KMS-11 (cell line): Measurements from ENCODE around the gene TRIM71.

Source experiments
- H2AFZ ChIP-seq: fragments of 200-600 bp; sonication (generic); 2 replicates; pipeline ENCODE4 v1.6.1; 2016; ENCODE audit warnings: antibody characterized with exemption, mixed run types, low read depth
- H3K27ac ChIP-seq: fragments of 200-600 bp; sonication (generic); 2 replicates; pipeline ENCODE4 v1.6.1; 2016; ENCODE audit warnings: mild to moderate bottlenecking, mixed run types
- H3K27me3 ChIP-seq: fragments of 200-600 bp; sonication (generic); 2 replicates; pipeline ENCODE4 v1.6.1; 2017; ENCODE audit warnings: mild to moderate bottlenecking, low read depth, mixed run types, moderate library complexity; ENCODE audit not compliant: insufficient read depth
- H3K36me3 ChIP-seq: fragments of 200-600 bp; sonication (generic); 2 replicates; pipeline ENCODE4 v1.6.1; 2017; ENCODE audit warnings: mild to moderate bottlenecking, mixed run types; ENCODE audit not compliant: insufficient read depth
- H3K4me1 ChIP-seq: fragments of 200-600 bp; sonication (generic); 2 replicates; pipeline ENCODE4 v1.6.1; 2016; ENCODE audit warnings: mild to moderate bottlenecking, low read depth, mixed run types; ENCODE audit not compliant: poor library complexity, severe bottlenecking
- H3K4me2 ChIP-seq: fragments of 200-600 bp; sonication (generic); 2 replicates; pipeline ENCODE4 v1.7.0; 2016; ENCODE audit warnings: mild to moderate bottlenecking, mixed run types
- H3K4me3 ChIP-seq: fragments of 200-600 bp; sonication (generic); IDR thresholded peaks from 2 replicates; pipeline ENCODE4 v1.6.1; 2017; ENCODE audit warnings: low read depth, low read length, mixed read lengths; ENCODE audit not compliant: insufficient read depth
- H3K79me2 ChIP-seq: fragments of 200-600 bp; sonication (generic); 2 replicates; pipeline ENCODE4 v1.6.1; 2016; ENCODE audit warnings: low read depth, mixed run types; ENCODE audit not compliant: insufficient read depth
- H3K9ac ChIP-seq: fragments of 200-600 bp; sonication (generic); 2 replicates; pipeline ENCODE4 v1.6.1; 2016; ENCODE audit warnings: mild to moderate bottlenecking, mixed run types
- H4K20me1 ChIP-seq: fragments of 200-600 bp; sonication (generic); 2 replicates; pipeline ENCODE4 v1.6.1; 2016; ENCODE audit warnings: mild to moderate bottlenecking, mixed run types; ENCODE audit not compliant: insufficient read depth
- TF ChIP-seq, protein P1 (sequence below): fragments of 200-600 bp; sonication (generic); conservative IDR thresholded peaks from 2 replicates; pipeline ENCODE4 v1.6.1; 2017; ENCODE audit warnings: low read depth, mild to moderate bottlenecking, antibody characterized with exemption, low read length, moderate library complexity, mixed read lengths

Gene TRIM71

DNA sequence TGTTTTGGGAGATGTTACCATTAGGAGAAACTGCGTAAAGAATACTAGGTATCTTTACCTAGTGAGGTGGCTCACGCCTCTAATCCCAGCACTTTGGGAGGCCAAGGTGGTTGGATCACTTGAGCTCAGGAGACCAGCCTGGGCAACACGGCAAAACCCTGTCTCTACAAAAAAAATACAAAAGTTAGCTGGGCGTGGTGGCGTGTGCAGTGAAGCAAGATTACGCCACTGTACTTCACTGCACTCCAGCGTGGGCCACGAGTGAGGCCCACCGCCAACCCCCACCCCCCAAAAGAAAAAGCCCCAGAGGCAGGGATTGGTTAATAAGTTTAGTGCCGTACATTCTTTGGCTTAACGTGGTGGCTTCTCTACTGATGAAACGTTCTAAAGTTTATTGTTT is 23.5 kb downstream of the TRIM71 start:
- no peak overlapping the region for H3K27ac ChIP-seq
- H3K9ac ChIP-seq, result no peak overlapping the region

DNA sequence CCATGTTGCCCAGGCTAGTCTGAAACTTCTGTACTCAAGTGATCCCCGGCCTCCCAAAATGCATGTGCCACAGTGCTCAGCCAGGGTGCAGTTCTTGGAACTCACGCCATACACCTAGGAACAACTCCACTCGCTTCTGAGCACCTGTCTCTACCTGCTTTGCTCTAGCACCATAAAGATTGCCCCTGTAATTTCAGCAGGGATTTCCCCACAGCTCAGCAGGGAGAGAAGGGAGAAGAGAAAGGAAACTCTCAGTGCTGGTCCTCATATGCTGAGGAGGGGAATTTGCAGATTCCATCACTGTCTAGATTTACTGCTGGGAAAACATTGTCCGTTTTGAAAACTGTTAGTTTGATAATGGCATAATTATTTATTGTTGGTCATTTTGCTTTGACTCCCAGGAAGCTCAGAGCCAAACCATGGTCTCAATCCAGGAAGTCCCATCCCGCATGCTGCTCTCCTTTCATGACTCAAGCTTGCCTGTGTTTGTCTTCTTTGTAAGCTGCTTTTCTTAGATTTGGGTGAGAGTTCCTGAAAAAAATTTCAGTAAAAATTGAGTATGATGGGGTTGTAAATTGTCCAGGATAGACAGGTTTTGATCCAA is 24.2 kb downstream of the TRIM71 start:
- H3K27ac ChIP-seq, result no peak overlapping the region
- H3K27me3 ChIP-seq, result no peaks in the 10 kb centered on the region
- H3K4me1 ChIP-seq, result no peaks in the 10 kb centered on the region
- H4K20me1 ChIP-seq, result no peaks in the 10 kb centered on the region
- H3K79me2 ChIP-seq, result no peaks in the 10 kb centered on the region
- H3K4me3 ChIP-seq, result no peak overlapping the region
- H3K36me3 ChIP-seq, result no peaks in the 10 kb centered on the region
- TF ChIP-seq, protein P1, sequence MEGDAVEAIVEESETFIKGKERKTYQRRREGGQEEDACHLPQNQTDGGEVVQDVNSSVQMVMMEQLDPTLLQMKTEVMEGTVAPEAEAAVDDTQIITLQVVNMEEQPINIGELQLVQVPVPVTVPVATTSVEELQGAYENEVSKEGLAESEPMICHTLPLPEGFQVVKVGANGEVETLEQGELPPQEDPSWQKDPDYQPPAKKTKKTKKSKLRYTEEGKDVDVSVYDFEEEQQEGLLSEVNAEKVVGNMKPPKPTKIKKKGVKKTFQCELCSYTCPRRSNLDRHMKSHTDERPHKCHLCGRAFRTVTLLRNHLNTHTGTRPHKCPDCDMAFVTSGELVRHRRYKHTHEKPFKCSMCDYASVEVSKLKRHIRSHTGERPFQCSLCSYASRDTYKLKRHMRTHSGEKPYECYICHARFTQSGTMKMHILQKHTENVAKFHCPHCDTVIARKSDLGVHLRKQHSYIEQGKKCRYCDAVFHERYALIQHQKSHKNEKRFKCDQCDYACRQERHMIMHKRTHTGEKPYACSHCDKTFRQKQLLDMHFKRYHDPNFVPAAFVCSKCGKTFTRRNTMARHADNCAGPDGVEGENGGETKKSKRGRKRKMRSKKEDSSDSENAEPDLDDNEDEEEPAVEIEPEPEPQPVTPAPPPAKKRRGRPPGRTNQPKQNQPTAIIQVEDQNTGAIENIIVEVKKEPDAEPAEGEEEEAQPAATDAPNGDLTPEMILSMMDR, result no peak
- H2AFZ ChIP-seq, result no peak overlapping the region
- no peak overlapping the region for H3K9ac ChIP-seq
- no peak overlapping the region for H3K4me2 ChIP-seq

More for the DNA sequence above, 23.5 kb downstream of the TRIM71 start:
- Histone ChIP-seq H3K79me2 (no peaks in the 10 kb centered on the region), H3K36me3 (no peaks in the 10 kb centered on the region), H2AFZ (no peak overlapping the region), H3K4me1 (no peaks in the 10 kb centered on the region), H3K4me3 (no peak overlapping the region), H4K20me1 (no peaks in the 10 kb centered on the region), H3K27me3 (no peaks in the 10 kb centered on the region), H3K4me2 (no peak overlapping the region)
- TF ChIP-seq, protein P1, result no peak

DNA sequence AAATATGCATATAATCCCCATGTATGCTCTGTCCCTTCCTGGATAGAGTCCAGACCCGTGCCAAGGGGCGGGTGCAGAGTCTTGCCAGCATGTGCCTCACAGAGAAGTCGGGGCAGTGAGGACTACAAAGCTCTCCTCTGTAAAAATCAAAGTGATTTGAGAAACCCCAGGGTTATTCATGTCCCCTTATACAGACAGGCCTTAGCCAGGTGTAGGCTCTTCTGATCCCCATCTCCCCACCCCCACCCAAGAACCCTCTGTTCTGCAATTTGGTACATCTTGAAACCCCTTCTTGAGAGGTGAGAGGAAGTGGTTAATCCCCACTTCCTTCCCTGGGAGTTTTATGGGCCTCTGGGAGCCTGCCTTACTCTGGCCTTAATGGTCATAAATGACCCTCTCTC is 24.7 kb downstream of the TRIM71 start:
- Histone ChIP-seq H3K79me2 (no peaks in the 10 kb centered on the region), H3K9ac (no peak overlapping the region), H3K4me3 (no peak overlapping the region), H3K27me3 (no peaks in the 10 kb centered on the region), H3K4me1 (no peaks in the 10 kb centered on the region), H2AFZ (no peak overlapping the region), H3K4me2 (no peak overlapping the region), H3K36me3 (no peaks in the 10 kb centered on the region), H4K20me1 (no peaks in the 10 kb centered on the region), H3K27ac (no peak overlapping the region)
- TF ChIP-seq, protein P1, result no peak

DNA sequence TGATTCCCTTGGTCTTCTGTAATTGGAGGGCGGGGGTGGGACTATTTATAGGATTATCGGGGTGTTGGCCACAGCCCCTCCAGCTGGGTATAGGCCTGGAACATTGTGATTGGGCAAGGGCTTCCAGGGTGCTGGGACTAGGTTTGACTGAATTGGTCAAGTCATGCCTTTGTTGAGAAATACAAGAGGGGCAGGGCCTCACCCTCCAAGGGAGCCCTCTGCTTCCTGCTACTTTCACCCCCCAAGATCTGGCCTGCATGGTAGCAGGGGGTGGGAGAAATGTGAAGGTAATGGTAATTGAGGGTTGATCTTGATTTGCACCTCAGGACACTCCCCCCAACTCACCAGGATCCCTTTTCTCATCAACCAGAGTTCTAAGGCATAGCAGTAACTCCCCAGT is 25.2 kb downstream of the TRIM71 start:
- TF ChIP-seq, protein P1, result no peak
- Histone ChIP-seq H4K20me1 (no peaks in the 10 kb centered on the region), H3K79me2 (no peaks in the 10 kb centered on the region), H3K4me1 (no peaks in the 10 kb centered on the region), H2AFZ (no peak overlapping the region), H3K4me2 (no peak overlapping the region), H3K9ac (no peak overlapping the region), H3K4me3 (no peak overlapping the region), H3K27ac (no peak overlapping the region), H3K27me3 (no peaks in the 10 kb centered on the region), H3K36me3 (no peaks in the 10 kb centered on the region)
